GM21381 (cell line): Measurements from ENCODE around the gene CHST12.

ENCODE experiments used
- ATAC-seq: cut with Tn5 transposase; IDR thresholded peaks from one replicate; pipeline ENCODE4 v1.9.1; 2021; ENCODE audit warnings: mild to moderate bottlenecking, moderate library complexity; ENCODE audit not compliant: unreplicated experiment

Gene CHST12

GRCh38 chr7:2477447-2478398 lies 74.3 kb downstream of the CHST12 start:
- no peak for ATAC-seq

DNA sequence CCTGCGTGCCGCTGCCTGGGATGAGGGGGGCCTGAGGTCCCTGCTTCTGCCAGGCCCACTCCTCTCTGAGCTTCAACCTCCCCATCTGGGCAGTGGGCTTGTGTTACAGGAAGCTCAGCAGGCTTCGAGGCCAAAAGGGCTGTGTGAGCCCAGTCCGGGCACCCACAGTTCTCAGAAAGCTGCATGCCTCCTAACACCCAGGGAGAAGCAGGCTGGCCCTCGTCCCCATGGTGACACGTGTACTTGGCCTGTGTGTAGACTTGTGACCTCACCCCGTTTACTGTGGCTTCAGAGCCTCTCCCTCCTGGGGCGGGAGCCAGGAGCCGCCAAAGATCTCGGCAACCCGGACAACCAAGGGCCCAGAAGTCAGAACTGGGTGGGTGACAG lies 75.0 kb downstream of the CHST12 start:
- no peak for ATAC-seq

GRCh38 chr7:2478800-2479199 lies 75.4 kb downstream of the CHST12 start:
- no peak for ATAC-seq

DNA sequence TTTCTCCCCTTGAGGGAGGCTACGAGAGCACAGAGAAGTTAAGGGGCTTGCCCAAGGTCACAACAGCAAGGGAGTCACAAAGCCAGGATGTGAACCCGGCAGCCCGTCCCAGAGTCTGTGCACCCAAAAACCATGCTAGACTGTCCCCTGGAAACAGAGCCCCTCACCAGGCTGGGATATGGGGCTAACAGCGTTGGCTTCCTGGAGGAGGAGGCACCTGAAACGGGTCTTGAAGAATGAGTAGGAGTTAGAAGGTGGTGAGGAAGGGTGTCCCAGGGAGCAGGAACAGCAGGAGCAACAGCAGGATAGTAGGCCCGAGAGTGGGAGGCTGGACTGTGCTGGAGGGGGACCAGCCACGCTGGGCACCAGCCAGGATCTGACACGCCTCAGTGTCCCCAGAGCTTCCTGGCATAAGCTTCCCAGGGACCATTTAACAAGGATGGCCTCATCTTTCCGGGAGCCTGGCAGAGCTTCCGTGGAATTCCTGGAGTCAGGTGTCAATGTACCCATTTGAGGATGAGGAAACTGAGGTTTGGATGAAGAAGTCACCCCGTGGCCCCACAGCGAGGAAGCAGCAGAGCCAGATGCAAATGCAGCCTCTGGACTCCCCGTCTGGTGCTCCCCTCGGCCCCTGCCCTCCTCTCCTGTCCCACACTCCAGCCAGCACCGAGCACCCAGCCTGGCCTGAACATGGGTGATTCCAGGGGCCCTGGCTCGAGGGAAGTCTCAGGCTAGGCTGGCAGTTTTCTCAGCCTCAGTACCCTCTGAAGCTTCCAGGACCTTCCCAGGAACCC lies 76.1 kb downstream of the CHST12 start:
- ATAC-seq = no peak

- ATAC-seq = no peak
These were observed 76.6 kb downstream of the CHST12 start for GRCh38 chr7:2480070-2480408.

- ATAC-seq = no peak
These were observed 77.8 kb downstream of the CHST12 start for GRCh38 chr7:2481195-2481594.

DNA sequence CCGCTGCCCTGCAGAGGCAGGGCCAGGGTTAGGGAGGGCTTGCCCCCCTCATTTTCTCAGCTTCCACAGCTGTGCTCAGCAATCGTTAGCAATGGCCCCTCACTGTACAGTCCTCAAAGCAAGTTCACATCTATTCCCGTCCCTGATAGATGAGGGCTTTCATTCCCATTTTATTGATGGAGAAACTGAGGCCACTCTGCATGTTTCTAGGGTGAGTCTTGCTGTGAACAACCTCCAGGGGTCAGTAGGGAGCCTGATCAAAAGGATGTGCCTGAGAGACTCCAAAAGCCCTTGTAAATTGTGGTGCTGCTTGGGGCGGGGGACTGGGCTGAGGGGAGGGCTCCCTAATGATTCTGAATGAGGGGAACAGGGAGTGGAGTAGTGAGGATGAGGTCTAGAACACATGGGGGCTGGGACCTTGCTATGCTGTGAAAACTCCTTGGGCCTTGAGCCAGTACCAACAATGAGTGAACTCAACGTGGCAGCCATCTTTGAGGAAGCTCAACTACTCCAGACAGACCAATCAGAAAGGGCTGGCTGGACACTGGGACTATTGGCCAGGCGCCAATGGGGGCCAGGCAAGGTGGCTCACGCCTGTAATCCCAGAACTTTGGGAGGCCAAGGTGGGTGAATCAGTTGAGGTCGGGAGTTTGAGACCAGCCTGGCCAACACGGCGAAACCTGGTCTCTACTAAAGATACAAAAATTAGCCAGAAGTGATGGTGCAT lies 79.5 kb downstream of the CHST12 start:
- ATAC-seq = no peak

DNA sequence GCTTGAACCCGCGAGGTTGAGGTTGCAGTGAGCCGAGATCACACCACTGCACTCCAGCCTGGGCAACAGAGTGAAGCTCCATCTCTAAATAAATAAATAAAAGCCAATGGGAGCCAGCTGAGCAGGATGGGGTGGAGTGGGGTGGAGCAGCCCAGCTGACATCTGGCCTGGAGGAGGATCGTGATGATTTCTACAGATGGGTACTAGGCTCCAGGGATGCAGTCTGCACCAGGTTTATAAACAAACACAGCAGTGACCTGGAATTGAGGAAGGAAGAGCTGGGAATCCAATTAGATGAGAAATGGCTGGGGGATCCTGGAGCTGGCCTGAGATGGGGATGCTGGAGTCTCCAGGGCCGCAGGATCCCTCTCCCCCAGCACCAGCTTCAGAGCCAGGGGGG lies 80.1 kb downstream of the CHST12 start:
- ATAC-seq = no peak

- no peak for ATAC-seq
These were observed 81.5 kb downstream of the CHST12 start for GRCh38 chr7:2484868-2485267.

DNA sequence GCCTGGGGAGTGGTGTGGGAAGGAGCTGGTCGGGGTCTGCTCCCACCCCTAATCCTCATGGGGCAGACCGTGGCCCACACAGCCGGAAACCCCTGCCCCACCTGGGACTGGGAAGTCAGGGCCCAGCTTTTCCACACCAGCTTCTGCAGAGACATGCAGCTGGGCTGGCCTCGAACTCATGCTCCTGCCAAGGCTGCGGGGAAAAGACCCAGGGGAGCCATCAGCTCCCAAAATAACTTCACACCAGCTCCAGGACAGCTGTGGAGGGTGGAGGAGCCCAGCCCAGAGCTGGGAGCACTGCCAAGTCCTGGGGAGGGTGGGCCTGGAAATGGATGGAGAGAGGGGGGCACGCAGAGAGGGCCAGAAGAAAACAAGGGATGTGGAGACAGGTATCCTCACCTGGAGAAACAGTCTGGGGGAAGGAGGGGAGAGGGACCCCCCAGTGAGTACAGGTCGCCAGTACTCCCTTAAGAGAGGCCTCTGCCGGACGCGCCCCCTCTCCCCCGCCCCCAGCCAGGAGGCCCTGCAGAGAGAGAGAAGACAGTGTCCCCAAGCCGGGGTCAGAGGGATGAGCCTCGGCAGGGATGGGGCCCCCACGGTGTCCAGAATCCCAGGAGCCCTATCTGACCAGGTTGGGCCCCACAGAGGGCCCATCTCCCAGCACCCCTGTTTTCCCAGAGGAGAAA lies 84.3 kb downstream of the CHST12 start:
- no peak for ATAC-seq

- ATAC-seq = no peak
These were observed 84.8 kb downstream of the CHST12 start for GRCh38 chr7:2488272-2488645.

DNA sequence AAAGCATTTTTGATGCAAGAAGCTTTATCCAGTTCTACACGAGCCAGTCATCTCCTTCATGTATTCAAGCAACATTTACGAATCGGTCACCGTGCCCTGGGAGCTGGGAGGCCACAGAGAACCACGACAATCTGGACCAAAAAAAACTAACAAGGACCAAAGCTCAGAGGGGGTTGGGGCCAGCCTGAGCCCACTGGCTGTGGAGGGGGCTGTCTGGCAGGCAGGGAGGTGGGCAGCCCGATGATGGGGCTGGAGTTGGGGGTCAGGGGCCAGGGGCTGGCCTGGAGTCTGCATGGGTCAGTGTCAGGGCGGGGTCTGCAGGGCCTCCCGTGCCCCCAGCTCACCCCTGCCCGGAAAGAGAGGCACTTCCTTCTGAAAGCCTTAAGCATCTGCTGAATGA lies 85.3 kb downstream of the CHST12 start:
- no peak for ATAC-seq

DNA sequence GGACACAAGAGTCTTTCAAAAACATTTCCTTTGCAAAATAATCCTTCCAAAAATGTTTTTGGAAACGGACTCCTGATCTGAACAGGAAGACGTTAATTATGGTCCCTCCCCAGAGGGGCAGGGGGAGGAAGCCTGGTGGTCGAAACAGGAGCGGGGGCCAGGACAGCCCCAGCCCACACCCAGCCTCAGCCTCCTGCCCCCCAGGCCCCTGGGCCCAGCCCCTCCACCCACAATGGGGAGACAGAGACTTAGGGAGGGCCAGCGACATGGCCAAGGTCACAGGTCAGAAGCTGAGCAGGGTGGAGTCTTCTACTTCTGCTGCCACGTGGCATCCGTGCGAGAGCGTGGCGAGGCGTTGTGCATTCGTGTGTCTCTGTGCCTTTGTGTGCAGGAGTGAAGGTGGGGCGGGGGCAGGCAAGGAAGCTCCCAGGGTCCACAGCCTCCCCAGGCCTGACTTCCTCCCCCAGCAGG lies 86.8 kb downstream of the CHST12 start:
- no peak for ATAC-seq

GRCh38 chr7:2492038-2492437 lies 88.6 kb downstream of the CHST12 start:
- no peak for ATAC-seq

DNA sequence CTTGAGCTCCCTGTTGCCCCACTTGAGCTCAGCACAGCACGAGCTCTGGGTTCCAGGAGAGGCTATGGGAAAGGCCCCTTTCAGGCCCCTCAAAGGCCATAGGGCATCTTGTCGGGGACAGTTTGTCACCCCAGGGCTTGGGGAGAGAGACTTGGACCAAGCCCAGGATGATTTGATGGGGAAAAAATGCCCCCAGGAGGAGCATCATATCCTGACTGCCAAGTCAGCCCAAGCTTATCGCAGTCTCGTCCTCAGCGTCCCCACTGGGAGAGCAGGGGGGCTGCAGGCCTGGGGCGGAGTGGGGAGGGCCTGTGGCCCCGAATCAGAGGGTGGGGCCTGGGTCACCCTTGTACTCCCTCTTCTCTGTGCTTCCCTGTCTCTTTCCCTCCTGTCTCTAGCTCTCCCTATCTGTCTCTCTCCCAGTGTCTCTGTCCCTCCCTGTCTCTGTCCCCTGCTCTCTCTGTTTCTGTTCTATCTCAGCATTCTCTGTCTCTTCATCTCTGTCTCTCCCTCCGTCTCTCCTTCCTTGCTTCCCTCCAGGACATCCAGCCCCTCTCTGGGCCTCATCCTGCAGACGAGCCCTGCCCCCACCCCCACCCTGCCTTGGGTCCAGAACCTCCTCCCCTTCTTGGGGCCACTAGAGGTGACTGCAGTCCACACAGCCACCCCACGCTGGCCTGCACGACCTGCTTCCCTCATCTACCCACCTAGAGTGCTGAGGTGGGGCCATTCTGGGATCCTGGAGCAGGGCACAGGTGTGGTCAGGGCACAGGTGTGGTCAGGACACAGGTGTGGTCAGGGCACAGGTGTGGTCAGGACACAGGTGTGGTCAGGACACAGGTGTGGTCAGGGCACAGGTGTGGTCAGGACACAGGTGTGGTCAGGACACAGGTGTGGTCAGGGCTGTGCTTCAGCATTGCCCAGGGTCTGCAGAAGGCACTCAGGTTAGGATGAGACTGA lies 90.1 kb downstream of the CHST12 start:
- ATAC-seq = no peak

GRCh38 chr7:2494191-2495130 lies 91.0 kb downstream of the CHST12 start:
- ATAC-seq = no peak

DNA sequence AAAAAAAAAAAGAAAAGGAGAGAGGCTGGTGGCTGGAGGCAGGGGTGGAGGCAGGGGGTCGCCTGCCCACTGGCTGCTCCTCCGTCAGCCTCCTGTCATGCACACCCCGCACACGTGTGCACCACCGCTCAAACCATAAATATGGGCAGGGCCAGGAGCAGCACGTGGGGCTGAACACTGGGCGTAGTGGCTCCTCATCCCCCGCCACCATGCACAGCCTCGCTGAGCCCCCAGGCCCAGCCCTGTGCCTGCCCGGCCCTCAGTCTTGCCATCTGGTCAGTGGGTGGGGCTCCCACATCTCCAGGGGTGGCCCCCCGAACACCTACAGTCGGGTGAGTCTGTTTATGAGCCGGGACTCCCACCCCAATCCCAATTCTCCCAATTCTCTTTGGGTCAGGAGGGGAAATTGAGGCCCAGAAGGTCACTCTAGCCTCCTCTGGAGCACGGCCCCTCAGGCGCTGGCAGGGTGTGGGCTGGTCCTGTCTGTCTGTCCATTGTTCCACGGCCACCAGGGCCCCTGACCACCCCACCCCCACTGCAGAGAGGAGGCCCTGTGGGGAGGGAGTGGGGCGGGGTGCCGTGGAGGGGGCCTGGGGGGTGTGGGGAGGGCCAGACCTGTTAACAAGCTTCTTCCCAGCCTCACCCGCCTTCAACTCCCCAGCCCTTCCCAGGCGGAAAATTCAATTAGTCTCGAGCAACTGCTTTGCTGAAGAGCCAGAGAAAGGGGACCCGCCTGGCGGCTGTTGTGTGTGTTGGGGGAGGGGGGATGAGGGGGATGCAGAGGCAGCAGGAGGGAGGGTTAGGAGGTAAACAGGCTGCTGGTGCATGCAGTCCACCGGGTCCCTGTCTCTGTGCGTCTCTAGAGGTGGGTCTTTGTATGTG lies 92.2 kb downstream of the CHST12 start:
- ATAC-seq = no peak

- ATAC-seq = no peak
These were observed 93.0 kb downstream of the CHST12 start for GRCh38 chr7:2496375-2496774.
